Activated CD4-positive, alpha-beta T cell treated with anti-CD3 and anti-CD28 coated beads, Interleukin-10, Interleukin-2, amounts not matched to agents 100 ng/mL and 50 ng/mL, durations not matched to agents 16 hours and 8 hours (primary cell): ENCODE data around the gene UQCR10.

Source experiments
- DNase-seq: peaks from one replicate; pipeline ENCODE4 v3.0.0-alpha.2; 2020

Gene UQCR10

GRCh38 chr22:29765905-29766631, 1.1 kb upstream of the UQCR10 start:
- peak; percentile 22 for DNase-seq

GRCh38 chr22:29766632-29767170, 468 bp upstream of the UQCR10 start, which contains the start of gene ZMAT5:
ZMAT5 (minus strand) TSS chr22:29767007; CDS start chr22:29748544, 18,463 bp downstream.
- peak; percentile 98 for DNase-seq

GRCh38 chr22:29768052-29768693, 1.0 kb downstream of the UQCR10 start:
- DNase-seq, result peak; percentile 8

GRCh38 chr22:29769723-29770321, 2.7 kb downstream of the UQCR10 start:
- DNase-seq, result no peak

- no peak for DNase-seq
These were observed 5.0 kb downstream of the UQCR10 start for GRCh38 chr22:29772170-29772641.

GRCh38 chr22:29773233-29773632, 6.1 kb downstream of the UQCR10 start:
- no peak for DNase-seq

GRCh38 chr22:29780220-29780619, 13.1 kb downstream of the UQCR10 start:
- DNase-seq, result no peak

- DNase-seq, result no peak
These were observed 13.8 kb downstream of the UQCR10 start for GRCh38 chr22:29780748-29781676.

GRCh38 chr22:29782061-29782845, 15.1 kb downstream of the UQCR10 start:
- no peak for DNase-seq

- no peak for DNase-seq
These were observed 17.5 kb downstream of the UQCR10 start for GRCh38 chr22:29784451-29785361.

- DNase-seq, result no peak
These were observed 18.9 kb downstream of the UQCR10 start for GRCh38 chr22:29786031-29786430.

GRCh38 chr22:29787371-29787980, 20.3 kb downstream of the UQCR10 start:
- no peak for DNase-seq

- DNase-seq, result no peak
These were observed 21.4 kb downstream of the UQCR10 start for GRCh38 chr22:29788339-29789279.

- DNase-seq, result no peak
These were observed 22.9 kb downstream of the UQCR10 start for GRCh38 chr22:29790061-29790460.

GRCh38 chr22:29793396-29793795, 26.2 kb downstream of the UQCR10 start:
- DNase-seq, result no peak

- DNase-seq, result no peak
These were observed 28.5 kb downstream of the UQCR10 start for GRCh38 chr22:29795663-29796062.

GRCh38 chr22:29797351-29797750, 30.2 kb downstream of the UQCR10 start:
- peak; percentile 6 for DNase-seq

- no peak for DNase-seq
These were observed 31.1 kb downstream of the UQCR10 start for GRCh38 chr22:29798318-29798717.

- DNase-seq, result no peak
These were observed 31.6 kb downstream of the UQCR10 start for GRCh38 chr22:29798801-29799200.
